CD4-positive, alpha-beta memory T cell (primary cell): ENCODE results near the gene ADD2. TPM values are rescaled to one million over a fixed set of nuclear protein-coding genes. Genes with fewer than 3 reads are reported as not detected.
"Not testable (repeated sequence)": the region's sequence is repeated elsewhere in the genome, so short reads cannot be mapped to it uniquely, and the experiment has no call there.

Experiments
- CTCF ChIA-PET: fragments of 350-600 bp; sonication (Branson Sonifier 250); formaldehyde crosslinking; loops from one replicate; lab custom pipeline; 2021; ENCODE audit warnings: inconsistent platforms; ENCODE audit not compliant: partially characterized antibody; lab: Charles Lee
- POLR2A ChIA-PET: fragments of 350-600 bp; sonication (Branson Sonifier 250); formaldehyde crosslinking; loops from one replicate; lab custom pipeline; 2021; ENCODE audit not compliant: partially characterized antibody; lab: Charles Lee
- DNase-seq, 5 donors: peaks; one replicate each; pipeline versions ENCODE4 v3.0.0 to v3.0.0-alpha.2; 2020 to 2022; ENCODE audit warnings: mixed read lengths in 1 of 5
- H3K27ac ChIP-seq: one replicate; pipeline ENCODE4 v1.7.0; 2013; ENCODE audit warnings: low read depth, low read length
- H3K27me3 ChIP-seq: 2 replicates; pipeline ENCODE4 v1.7.0; 2013; ENCODE audit warnings: mild to moderate bottlenecking, low read length, moderate library complexity; ENCODE audit not compliant: insufficient read depth
- H3K36me3 ChIP-seq: 2 replicates; pipeline ENCODE4 v1.7.0; 2013; ENCODE audit warnings: mild to moderate bottlenecking, low read length, moderate library complexity; ENCODE audit not compliant: insufficient read depth
- H3K4me1 ChIP-seq: 2 replicates; pipeline ENCODE4 v1.7.0; 2013; ENCODE audit warnings: mild to moderate bottlenecking, low read length, moderate library complexity; ENCODE audit not compliant: insufficient read depth
- H3K4me3 ChIP-seq, 2 donors: one replicate each; pipeline ENCODE4 v1.7.0; 2013; ENCODE audit warnings: low read length in 2 of 2, mild to moderate bottlenecking in 1 of 2
- H3K9me3 ChIP-seq, 2 donors: one replicate each; pipeline ENCODE4 v1.7.0; 2013; ENCODE audit warnings: low read length in 2 of 2, control low read depth in 1 of 2; ENCODE audit not compliant: control insufficient read depth in 1 of 2
- H3K27ac Mint-ChIP-seq, 7 donors: one replicate each; pipeline ENCODE4 v1.8.0; 2020 to 2021; ENCODE audit warnings: mixed read lengths in 7 of 7, mild to moderate bottlenecking in 6 of 7, inconsistent platforms in 3 of 7, moderate library complexity in 3 of 7
- H3K27me3 Mint-ChIP-seq, 2 donors: one replicate each; pipeline ENCODE4 v1.8.0; 2020 to 2021; ENCODE audit warnings: mixed read lengths in 2 of 2
- H3K36me3 Mint-ChIP-seq, 2 donors: one replicate each; pipeline ENCODE4 v1.8.0; 2020 to 2021; ENCODE audit warnings: mixed read lengths in 2 of 2, inconsistent platforms in 1 of 2, mild to moderate bottlenecking in 1 of 2
- H3K4me1 Mint-ChIP-seq, 4 donors: one replicate each; pipeline ENCODE4 v1.8.0; 2020 to 2021; ENCODE audit warnings: mixed read lengths in 4 of 4, mild to moderate bottlenecking in 1 of 4
- H3K4me3 Mint-ChIP-seq, 8 donors: one replicate each; pipeline ENCODE4 v1.8.0; 2020 to 2021; ENCODE audit warnings: mixed read lengths in 8 of 8, mild to moderate bottlenecking in 7 of 8, moderate library complexity in 6 of 8, inconsistent platforms in 3 of 8
- H3K9me3 Mint-ChIP-seq, 8 donors: one replicate each; pipeline ENCODE4 v1.8.0; 2020 to 2021; ENCODE audit warnings: mixed read lengths in 8 of 8, mild to moderate bottlenecking in 5 of 8, inconsistent platforms in 3 of 8, moderate library complexity in 1 of 8
- intact Hi-C: fragments of 100-400 bp; cut with micrococcal nuclease; formaldehyde crosslinking; loops from one replicate; pipeline ENCODE4 v1.15.1; 2023
- polyA plus RNA-seq, 2 donors: library from polyadenylated mRNA; unstranded; fragments of 300-500 nt; fragmentation: Illumina TruSeq; gene quantifications; one replicate each; pipeline ENCODE4 v1.2.3, GENCODE V29; 2021
- total RNA-seq, 2 experiments: library from RNA; stranded (reverse); gene quantifications; one replicate each; pipeline ENCODE4 v1.2.3, GENCODE V29; 2021

Gene ADD2
- total and polyA plus RNA-seq, 4 experiments from 2014 or later = 0.41 to 1.1 (median 0.94) TPM; not detected in 1

DNA sequence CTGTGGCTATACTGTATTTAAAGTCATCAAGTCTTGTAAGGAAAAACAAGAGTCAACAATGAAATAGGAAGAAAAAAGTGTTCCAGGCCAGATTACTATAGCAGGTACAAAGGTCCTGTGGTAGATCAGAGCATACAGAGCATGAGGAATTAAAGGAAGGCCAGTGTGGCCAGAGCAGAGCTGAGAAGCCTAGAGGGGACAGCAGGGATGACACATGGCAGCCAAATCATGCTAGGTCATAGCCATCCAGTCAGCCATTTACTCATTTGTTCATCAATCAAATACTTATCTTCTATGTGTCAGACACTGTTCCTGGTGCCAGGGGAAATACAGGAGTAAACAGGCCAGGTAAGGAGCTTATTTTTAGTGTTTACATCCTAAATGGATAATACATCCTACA lies 24.3 kb downstream of the ADD2 start:
- no peak overlapping the region for H3K27ac Mint-ChIP-seq
- Histone ChIP-seq H3K4me3 (no peak overlapping the region), H3K9me3 (no peaks in the 10 kb centered on the region), H3K27me3 (no peaks in the 10 kb centered on the region), H3K27ac (no peak overlapping the region), H3K36me3 (no peaks in the 10 kb centered on the region), H3K4me1 (no peaks in the 10 kb centered on the region)
- no peak for DNase-seq
- no peak overlapping the region for H3K4me3 Mint-ChIP-seq
- H3K27me3 Mint-ChIP-seq = peaks cover 7 to 16% of the 10 kb centered on the region in 2 donors
- CTCF ChIA-PET = no interaction called here
- H3K36me3 Mint-ChIP-seq = no peaks in the 10 kb centered on the region
- H3K9me3 Mint-ChIP-seq = peaks cover 0 to 7% (median 4%) of the 10 kb centered on the region in 8 donors
- POLR2A ChIA-PET = interaction anchor here (1.1 kb wide), 1 partner anchor 12 kb away, joined by 3 read pairs; no protein-coding TSS in a partner anchor
- H3K4me1 Mint-ChIP-seq = no peaks in the 10 kb centered on the region
- intact Hi-C loops = no loop called here

DNA sequence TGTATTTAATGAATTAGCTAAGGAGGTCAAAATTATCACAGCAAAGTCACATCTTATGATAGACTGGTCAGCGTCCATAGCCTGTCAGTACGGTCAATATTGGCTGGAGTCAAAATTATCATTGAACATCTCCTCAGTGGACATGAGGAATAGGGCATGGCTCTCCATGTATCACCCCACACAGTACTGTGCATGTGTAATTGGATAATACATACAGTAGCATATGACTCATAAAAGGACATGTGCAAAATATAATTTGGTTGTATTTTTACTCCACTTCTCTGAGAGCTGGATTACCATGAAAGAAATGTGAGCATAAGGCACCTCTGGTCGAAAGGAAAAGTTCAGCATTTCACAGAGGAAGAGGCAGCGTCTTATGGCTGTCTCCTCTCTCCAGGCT lies 24.9 kb downstream of the ADD2 start:
- no peaks in the 10 kb centered on the region for H3K9me3 ChIP-seq
- no peaks in the 10 kb centered on the region for H3K4me1 ChIP-seq
- H3K9me3 Mint-ChIP-seq = peaks cover 0 to 7% (median 4%) of the 10 kb centered on the region in 8 donors
- no peaks in the 10 kb centered on the region for H3K36me3 ChIP-seq
- intact Hi-C loops = no loop called here
- DNase-seq = no peak
- H3K4me3 Mint-ChIP-seq = no peak overlapping the region
- H3K4me1 Mint-ChIP-seq = no peaks in the 10 kb centered on the region
- no peak overlapping the region for H3K27ac ChIP-seq
- ChIA-PET POLR2A (no interaction called here), CTCF (no interaction called here)
- H3K27ac Mint-ChIP-seq = no peak overlapping the region
- peaks cover 7 to 16% of the 10 kb centered on the region in 2 donors for H3K27me3 Mint-ChIP-seq
- no peaks in the 10 kb centered on the region for H3K27me3 ChIP-seq
- H3K36me3 Mint-ChIP-seq = no peaks in the 10 kb centered on the region
- no peak overlapping the region for H3K4me3 ChIP-seq

DNA sequence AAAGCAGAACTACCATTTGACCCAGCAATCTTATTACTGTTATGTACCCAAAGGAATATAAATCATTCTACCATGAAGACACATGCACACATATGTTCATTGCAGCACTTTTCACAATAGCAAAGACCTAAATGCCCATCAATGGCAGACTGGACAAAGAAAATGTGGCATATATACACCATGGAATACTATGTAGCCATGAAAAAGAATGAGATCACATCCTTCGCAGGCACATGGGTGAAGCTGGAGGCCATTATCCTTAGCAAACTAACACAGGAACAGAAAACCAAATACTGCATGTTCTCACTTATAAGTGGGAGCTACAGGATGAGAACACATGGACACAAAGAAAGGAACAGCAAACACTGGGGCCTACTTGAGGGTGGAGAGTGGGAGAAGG lies 28.5 kb downstream of the ADD2 start:
- H3K9me3 ChIP-seq, H3K36me3 Mint-ChIP-seq, H3K36me3 ChIP-seq, intact Hi-C loops, H3K27ac Mint-ChIP-seq, H3K4me3 ChIP-seq, CTCF ChIA-PET, POLR2A ChIA-PET, H3K27me3 ChIP-seq, H3K4me3 Mint-ChIP-seq, DNase-seq, H3K4me1 Mint-ChIP-seq, H3K27ac ChIP-seq, H3K4me1 ChIP-seq: not testable (repeated sequence)
- H3K27me3 Mint-ChIP-seq = peaks cover 6 to 15% of the 10 kb centered on the region in 2 donors
- H3K9me3 Mint-ChIP-seq = peaks cover 0 to 14% (median 5%) of the 10 kb centered on the region in 8 donors

DNA sequence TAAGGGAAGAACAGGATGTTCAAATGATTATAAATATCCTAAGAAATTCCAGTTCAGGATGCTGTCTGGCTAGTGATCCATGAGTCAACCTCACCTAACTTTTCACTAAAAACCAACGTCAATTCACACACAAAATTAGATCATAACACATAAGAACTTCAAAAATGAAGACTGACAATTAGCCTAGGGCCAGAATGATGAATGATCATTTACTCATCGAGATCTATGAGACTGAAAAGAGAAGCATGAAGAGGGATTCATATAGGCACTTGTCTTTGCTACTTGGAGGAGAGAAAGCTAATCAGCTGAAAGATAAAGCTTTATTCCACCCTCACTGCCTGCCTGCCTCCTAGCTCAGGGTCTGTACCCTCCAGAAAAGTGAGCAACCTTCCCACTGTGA lies 29.8 kb downstream of the ADD2 start:
- DNase-seq = no peak
- H3K27ac ChIP-seq = no peak overlapping the region
- Mint-ChIP-seq H3K27ac (peak overlapping the region in 1 of 7 donors; percentile 7), H3K4me1 (no peaks in the 10 kb centered on the region), H3K4me3 (no peak overlapping the region), H3K36me3 (no peaks in the 10 kb centered on the region), H3K9me3 (peaks cover 0 to 14% (median 5%) of the 10 kb centered on the region in 8 donors), H3K27me3 (peaks cover 10 to 21% of the 10 kb centered on the region in 2 donors)
- ChIA-PET POLR2A (no interaction called here), CTCF (no interaction called here)
- no peaks in the 10 kb centered on the region for H3K27me3 ChIP-seq
- no peaks in the 10 kb centered on the region for H3K4me1 ChIP-seq
- no peak overlapping the region for H3K4me3 ChIP-seq
- H3K36me3 ChIP-seq = no peaks in the 10 kb centered on the region
- no peaks in the 10 kb centered on the region for H3K9me3 ChIP-seq
- intact Hi-C loops = no loop called here

DNA sequence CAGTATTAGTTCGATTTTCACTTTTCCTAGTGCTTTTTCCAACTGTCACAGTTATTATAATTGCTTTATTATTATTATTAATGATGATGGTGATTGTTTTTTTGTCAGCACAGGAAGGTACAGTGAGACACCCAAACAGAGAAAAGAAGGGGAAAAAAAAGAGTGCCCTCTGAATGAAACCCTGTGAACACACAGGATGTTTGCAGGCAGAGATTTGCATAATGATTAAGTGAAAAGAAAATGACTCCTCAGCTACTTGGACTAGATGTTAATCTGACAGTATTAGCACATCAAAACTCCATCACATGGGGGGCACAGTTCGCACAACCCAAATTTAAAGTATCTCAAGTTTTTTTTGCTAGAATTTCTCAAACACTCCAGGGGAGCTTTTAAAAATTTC lies 32.9 kb downstream of the ADD2 start:
- Mint-ChIP-seq H3K4me3 (no peak overlapping the region), H3K27ac (no peak overlapping the region)
- H3K4me3 ChIP-seq = no peak overlapping the region

DNA sequence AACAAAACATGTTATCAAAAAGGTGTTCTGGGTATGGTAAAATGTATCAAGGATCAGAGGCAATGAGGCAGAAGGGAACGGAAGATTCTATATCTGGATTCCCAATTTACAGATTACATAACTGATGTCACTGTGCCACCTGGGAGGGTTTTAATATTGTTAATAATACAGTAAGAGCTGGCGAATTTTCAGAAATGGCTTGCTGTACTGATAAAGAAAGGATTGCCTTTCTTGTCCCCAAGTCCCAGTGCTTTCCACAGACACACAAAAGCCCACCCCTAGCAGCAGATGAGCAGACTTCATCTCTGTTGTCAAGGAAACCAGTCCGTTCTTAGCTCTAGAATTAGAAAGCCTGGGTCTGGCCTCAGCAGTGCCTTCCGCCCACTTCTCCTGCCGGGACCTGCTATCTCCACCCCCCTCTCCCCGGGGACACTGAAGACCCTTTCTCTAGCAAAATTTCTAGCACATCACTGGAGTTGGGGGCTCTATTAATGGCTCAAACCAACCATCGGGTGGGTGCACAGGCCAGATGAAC lies 34.3 kb downstream of the ADD2 start:
- POLR2A ChIA-PET = no interaction called here

More for the DNA sequence above, 32.9 kb downstream of the ADD2 start:
- Mint-ChIP-seq H3K9me3 (peaks cover 0 to 14% (median 5%) of the 10 kb centered on the region in 8 donors), H3K27me3 (peaks cover 10 to 18% of the 10 kb centered on the region in 2 donors), H3K4me1 (no peaks in the 10 kb centered on the region), H3K36me3 (no peaks in the 10 kb centered on the region)
- H3K4me1 ChIP-seq = no peaks in the 10 kb centered on the region
- H3K36me3 ChIP-seq = no peaks in the 10 kb centered on the region
- intact Hi-C loops = no loop called here
- H3K27me3 ChIP-seq = no peaks in the 10 kb centered on the region
- CTCF ChIA-PET = no interaction called here
- no peak overlapping the region for H3K27ac ChIP-seq
- no peak for DNase-seq
- POLR2A ChIA-PET = no interaction called here
- no peaks in the 10 kb centered on the region for H3K9me3 ChIP-seq

DNA sequence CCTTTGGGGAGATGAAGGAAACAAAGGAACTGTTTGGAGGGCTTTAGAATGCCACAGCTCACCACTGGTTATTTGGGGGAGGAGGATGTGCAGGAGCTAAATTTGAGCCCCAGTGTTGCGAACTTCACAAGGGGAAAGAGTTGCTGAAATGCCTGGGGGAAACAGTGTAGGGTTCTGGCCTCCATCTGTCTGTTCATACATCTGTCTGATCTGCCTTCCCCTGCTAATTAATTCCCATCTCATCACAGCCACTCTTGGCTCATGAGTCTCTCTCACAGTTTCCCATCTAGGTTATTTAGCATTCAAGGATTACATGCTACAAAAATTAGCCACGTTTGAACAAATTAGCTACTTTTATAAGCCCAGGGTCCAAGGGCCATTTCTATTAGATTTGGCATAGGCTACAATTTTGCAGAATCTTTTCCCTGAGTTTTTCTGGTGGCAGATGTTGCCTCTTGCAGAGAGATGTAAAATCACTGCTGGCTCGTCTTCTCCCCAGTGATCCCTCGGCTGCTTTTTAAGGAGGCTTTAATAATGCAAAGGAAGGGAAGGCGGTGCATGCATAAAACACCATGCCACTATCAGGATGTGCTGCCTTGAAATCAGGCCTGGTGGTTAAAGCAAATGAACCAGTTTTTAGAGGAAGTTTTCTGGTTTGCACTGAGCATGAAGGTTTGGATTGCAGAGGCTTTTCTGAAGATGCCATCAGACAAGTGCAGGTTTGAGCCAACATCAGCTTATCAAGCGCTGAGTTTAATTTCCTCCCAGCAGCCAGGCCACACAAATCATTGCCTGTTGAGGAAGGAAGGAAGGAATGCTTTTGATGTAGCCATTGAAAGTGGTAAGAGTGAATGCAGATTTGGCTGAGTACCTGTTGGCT lies 35.0 kb downstream of the ADD2 start:
- CTCF ChIA-PET = no interaction called here
- Mint-ChIP-seq H3K4me3 (no peak overlapping the region), H3K27ac (no peak overlapping the region), H3K9me3 (peaks cover 0 to 7% (median 1%) of the 10 kb centered on the region in 8 donors), H3K27me3 (peaks cover 9 to 20% of the 10 kb centered on the region in 2 donors), H3K4me1 (no peaks in the 10 kb centered on the region), H3K36me3 (no peaks in the 10 kb centered on the region)
- no peak for DNase-seq
- H3K27me3 ChIP-seq = no peaks in the 10 kb centered on the region
- no peaks in the 10 kb centered on the region for H3K9me3 ChIP-seq
- H3K36me3 ChIP-seq = no peaks in the 10 kb centered on the region
- POLR2A ChIA-PET = no interaction called here
- no peak overlapping the region for H3K27ac ChIP-seq
- H3K4me1 ChIP-seq = no peaks in the 10 kb centered on the region
- intact Hi-C loops = no loop called here
- no peak overlapping the region for H3K4me3 ChIP-seq

More for the DNA sequence above, 34.3 kb downstream of the ADD2 start:
- Mint-ChIP-seq H3K4me3 (no peak overlapping the region), H3K4me1 (no peaks in the 10 kb centered on the region), H3K27me3 (peaks cover 9 to 18% of the 10 kb centered on the region in 2 donors), H3K9me3 (peaks cover 0 to 7% (median 1%) of the 10 kb centered on the region in 8 donors), H3K36me3 (no peaks in the 10 kb centered on the region), H3K27ac (no peak overlapping the region)
- Histone ChIP-seq H3K4me3 (no peak overlapping the region), H3K27ac (no peak overlapping the region), H3K27me3 (no peaks in the 10 kb centered on the region), H3K36me3 (no peaks in the 10 kb centered on the region), H3K4me1 (no peaks in the 10 kb centered on the region), H3K9me3 (no peaks in the 10 kb centered on the region)
- intact Hi-C loops = no loop called here
- DNase-seq = no peak
- CTCF ChIA-PET = interaction anchor here (1.0 kb wide), 1 partner anchor 189 kb away, joined by 3 read pairs; no protein-coding TSS in a partner anchor
